CD14-positive monocyte (primary cell): ENCODE measurements around the gene GRIP1. TPM values are rescaled to one million over a fixed set of nuclear protein-coding genes. Genes with fewer than 3 reads are reported as not detected.
"Not testable (repeated sequence)": the region's sequence is repeated elsewhere in the genome, so short reads cannot be mapped to it uniquely, and the experiment has no call there.

Source experiments
- DNase-seq, 3 donors: peaks; one replicate each; pipeline ENCODE4 v3.0.0-alpha.2; 2011 to 2022
- H2AFZ ChIP-seq: 2 replicates; pipeline ENCODE4 v1.6.0; 2012; ENCODE audit warnings: mild to moderate bottlenecking, low read depth, low read length, inconsistent platforms; ENCODE audit not compliant: insufficient read depth, poor library complexity, severe bottlenecking
- H3K27ac ChIP-seq, 2 donors: 1 replicate in 1 of 2; 2 replicates in 1 of 2; pipeline ENCODE4 v1.5.1; 2012 to 2013; ENCODE audit warnings: low read length in 2 of 2, control low read depth in 1 of 2, inconsistent platforms in 1 of 2, low read depth in 1 of 2, mild to moderate bottlenecking in 1 of 2
- H3K27me3 ChIP-seq, 2 donors: one replicate each; pipeline versions ENCODE4 v1.6.0 to v1.6.1; 2011 to 2013; ENCODE audit warnings: low read length in 2 of 2; ENCODE audit not compliant: control insufficient read depth in 2 of 2, insufficient read depth in 2 of 2
- H3K36me3 ChIP-seq, 2 donors: replicated peaks in 1 of 2; 1 replicate in 1 of 2; 2 replicates in 1 of 2; pipeline versions ENCODE4 v1.5.1 to v1.6.1; 2012 to 2013; ENCODE audit warnings: low read length in 2 of 2, control low read depth in 1 of 2, inconsistent platforms in 1 of 2, mild to moderate bottlenecking in 1 of 2; ENCODE audit not compliant: insufficient read depth in 2 of 2, control insufficient read depth in 1 of 2
- H3K4me1 ChIP-seq, 2 donors: 1 replicate in 1 of 2; 2 replicates in 1 of 2; pipeline versions ENCODE4 v1.5.1 to v1.6.1; 2012 to 2013; ENCODE audit warnings: low read length in 2 of 2, control low read depth in 1 of 2, inconsistent platforms in 1 of 2, mild to moderate bottlenecking in 1 of 2, moderate library complexity in 1 of 2; ENCODE audit not compliant: insufficient read depth in 2 of 2, control insufficient read depth in 1 of 2
- H3K4me2 ChIP-seq: replicated peaks from 2 replicates; pipeline ENCODE3; 2012; ENCODE audit warnings: low read length, moderate library complexity, mild to moderate bottlenecking; ENCODE audit not compliant: poor library complexity, severe bottlenecking; ENCODE audit errors: extremely low read depth
- H3K4me3 ChIP-seq, 3 experiments: fragments of 200-600 bp in 1 of 3; sonication (generic) in 1 of 3; replicated peaks in 1 of 3; 1 replicate in 2 of 3; 2 replicates in 1 of 3; pipeline ENCODE4 v1.5.1; 2011 to 2013; ENCODE audit warnings: low read length in 3 of 3, mild to moderate bottlenecking in 3 of 3, control low read depth in 2 of 3, low read depth in 2 of 3, inconsistent platforms in 1 of 3, moderate library complexity in 1 of 3
- H3K79me2 ChIP-seq: 2 replicates; pipeline ENCODE4 v1.6.0; 2012; ENCODE audit warnings: mild to moderate bottlenecking, control low read depth, inconsistent platforms, low read length, moderate library complexity; ENCODE audit not compliant: insufficient read depth
- H3K9ac ChIP-seq: 2 replicates; pipeline ENCODE4 v1.6.0; 2017; ENCODE audit warnings: low read length, mild to moderate bottlenecking; ENCODE audit not compliant: insufficient read depth, poor library complexity, severe bottlenecking
- H3K9me3 ChIP-seq, 2 donors: replicated peaks in 1 of 2; 1 replicate in 1 of 2; 2 replicates in 1 of 2; pipeline versions ENCODE4 v1.5.1 to v1.6.1; 2012 to 2013; ENCODE audit warnings: low read length in 2 of 2, control low read depth in 1 of 2; ENCODE audit not compliant: control insufficient read depth in 1 of 2, insufficient read depth in 1 of 2
- H4K20me1 ChIP-seq: 2 replicates; pipeline ENCODE4 v1.6.0; 2012; ENCODE audit warnings: mild to moderate bottlenecking, low read length, control low read depth, moderate library complexity; ENCODE audit not compliant: insufficient read depth
- H3K27ac Mint-ChIP-seq, 7 donors: one replicate each; pipeline ENCODE4 v1.8.0; 2020; ENCODE audit warnings: mild to moderate bottlenecking in 7 of 7, mixed read lengths in 7 of 7, moderate library complexity in 6 of 7, inconsistent platforms in 2 of 7
- H3K27me3 Mint-ChIP-seq, 3 donors: one replicate each; pipeline ENCODE4 v1.8.0; 2021 to 2022; ENCODE audit warnings: low read depth in 3 of 3, mild to moderate bottlenecking in 3 of 3, mixed read lengths in 3 of 3, moderate library complexity in 3 of 3, inconsistent platforms in 1 of 3
- H3K36me3 Mint-ChIP-seq, 2 donors: one replicate each; pipeline ENCODE4 v1.8.0; 2020; ENCODE audit warnings: mixed read lengths in 2 of 2, inconsistent platforms in 1 of 2, mild to moderate bottlenecking in 1 of 2
- H3K4me1 Mint-ChIP-seq: one replicate; pipeline ENCODE4 v1.8.0; 2020; ENCODE audit warnings: mild to moderate bottlenecking, mixed read lengths
- H3K4me3 Mint-ChIP-seq, 2 donors: one replicate each; pipeline ENCODE4 v1.8.0; 2020; ENCODE audit warnings: mild to moderate bottlenecking in 2 of 2, mixed read lengths in 2 of 2, moderate library complexity in 1 of 2
- H3K9me3 Mint-ChIP-seq, 7 donors: one replicate each; pipeline ENCODE4 v1.8.0; 2020 to 2022; ENCODE audit warnings: mixed read lengths in 7 of 7, mild to moderate bottlenecking in 6 of 7, moderate library complexity in 6 of 7, inconsistent platforms in 2 of 7
- WGBS: methylation state at CpG from one replicate; pipeline ENCODE4 v1.1.5; 2013; ENCODE audit warnings: missing lambda C conversion rate; ENCODE audit not compliant: insufficient coverage; 5-methylcytosine and 5-hydroxymethylcytosine counted together
- intact Hi-C, 2 donors: fragments of 100-400 bp; cut with micrococcal nuclease; formaldehyde crosslinking; loops; one replicate each; pipeline versions ENCODE4 v1.15.0 to v1.15.1; 2023
- polyA plus RNA-seq, 3 donors: library from polyadenylated mRNA; depleted of rRNA in 1 of 3; unstranded in 2 of 3; stranded (reverse) in 1 of 3; fragments of 300-500 nt in 2 of 3; fragments of >200 nt in 1 of 3; fragmentation: Illumina TruSeq in 2 of 3; gene quantifications; 1 replicate in 2 of 3; 2 replicates in 1 of 3; pipeline ENCODE4 v1.2.3, GENCODE V29; 2012 to 2021
- TF ChIP-seq, protein P1 (sequence below): fragments of 200-600 bp; IDR thresholded peaks from one replicate; pipeline ENCODE4 v1.8.0; 2022; ENCODE audit warnings: antibody characterized with exemption, mild to moderate bottlenecking

The GRIP1 gene
- polyA plus RNA-seq, 3 donors: 0.21 TPM; not detected in 2

DNA sequence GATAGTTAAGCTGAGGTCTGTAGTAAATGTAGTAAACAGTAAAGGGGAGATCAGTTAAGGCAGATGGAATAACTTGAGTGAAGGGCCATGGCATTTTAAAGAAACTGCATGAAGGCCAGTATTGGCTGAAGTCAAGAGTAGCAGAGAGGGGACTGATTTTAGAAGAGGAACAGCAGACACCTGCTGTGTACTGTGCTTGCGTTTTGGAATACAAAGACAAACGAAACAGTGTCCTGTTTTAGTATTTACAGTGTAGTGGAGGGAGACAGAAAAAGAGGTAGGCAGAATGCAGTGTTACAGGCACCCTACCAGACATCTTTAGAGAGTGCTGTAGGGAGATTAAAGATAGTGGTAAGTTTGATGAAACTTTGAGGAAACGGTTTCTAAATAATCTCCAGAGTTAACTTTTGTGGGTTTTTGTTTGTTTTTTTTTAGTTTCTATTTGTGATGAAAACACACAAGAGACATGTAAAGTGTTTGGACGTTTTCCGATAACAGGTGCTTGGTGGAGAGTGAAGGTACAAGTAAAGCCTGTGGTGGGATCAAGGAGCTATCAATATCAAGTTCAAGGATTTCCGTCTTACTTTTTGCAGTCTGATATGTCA lies 374.5 kb downstream of the GRIP1 start:
- Histone ChIP-seq H2AFZ (peak overlapping the region; percentile 38), H3K36me3 (peaks cover 4 to 27% of the 10 kb centered on the region in 2 donors), H3K9me3 (no peaks in the 10 kb centered on the region), H3K27me3 (no peaks in the 10 kb centered on the region), H3K4me1 (peaks cover 20 to 31% of the 10 kb centered on the region in 2 donors), H3K4me2 (peak overlapping the region; percentile 81), H3K9ac (peak overlapping the region; percentile 10), H3K4me3 (peak overlapping the region in 2 of 3 experiments; percentile 92 to 97), H3K79me2 (peaks cover 58% of the 10 kb centered on the region), H3K27ac (peak overlapping the region in 1 of 2 donors; percentile 23), H4K20me1 (no peaks in the 10 kb centered on the region)
- no peak for DNase-seq
- Mint-ChIP-seq H3K27ac (peak overlapping the region in 5 of 7 donors; percentile 18 to 73 (median 47)), H3K27me3 (peaks cover 0 to 2% (median 0%) of the 10 kb centered on the region in 3 donors), H3K36me3 (peaks cover 21 to 27% of the 10 kb centered on the region in 2 donors), H3K4me1 (peaks cover 34% of the 10 kb centered on the region), H3K9me3 (peaks cover 0 to 2% (median 0%) of the 10 kb centered on the region in 7 donors), H3K4me3 (peak overlapping the region; percentile 40 to 80)
- TF ChIP-seq, protein P1, sequence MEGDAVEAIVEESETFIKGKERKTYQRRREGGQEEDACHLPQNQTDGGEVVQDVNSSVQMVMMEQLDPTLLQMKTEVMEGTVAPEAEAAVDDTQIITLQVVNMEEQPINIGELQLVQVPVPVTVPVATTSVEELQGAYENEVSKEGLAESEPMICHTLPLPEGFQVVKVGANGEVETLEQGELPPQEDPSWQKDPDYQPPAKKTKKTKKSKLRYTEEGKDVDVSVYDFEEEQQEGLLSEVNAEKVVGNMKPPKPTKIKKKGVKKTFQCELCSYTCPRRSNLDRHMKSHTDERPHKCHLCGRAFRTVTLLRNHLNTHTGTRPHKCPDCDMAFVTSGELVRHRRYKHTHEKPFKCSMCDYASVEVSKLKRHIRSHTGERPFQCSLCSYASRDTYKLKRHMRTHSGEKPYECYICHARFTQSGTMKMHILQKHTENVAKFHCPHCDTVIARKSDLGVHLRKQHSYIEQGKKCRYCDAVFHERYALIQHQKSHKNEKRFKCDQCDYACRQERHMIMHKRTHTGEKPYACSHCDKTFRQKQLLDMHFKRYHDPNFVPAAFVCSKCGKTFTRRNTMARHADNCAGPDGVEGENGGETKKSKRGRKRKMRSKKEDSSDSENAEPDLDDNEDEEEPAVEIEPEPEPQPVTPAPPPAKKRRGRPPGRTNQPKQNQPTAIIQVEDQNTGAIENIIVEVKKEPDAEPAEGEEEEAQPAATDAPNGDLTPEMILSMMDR: no peak
- WGBS: 8% methylated on average over 3 of the region's 6 CpGs
- intact Hi-C loops: loop anchor here in 1 of 2 donors (10.0 kb wide), 1 partner anchor 160 kb away; no protein-coding TSS in a partner anchor

DNA sequence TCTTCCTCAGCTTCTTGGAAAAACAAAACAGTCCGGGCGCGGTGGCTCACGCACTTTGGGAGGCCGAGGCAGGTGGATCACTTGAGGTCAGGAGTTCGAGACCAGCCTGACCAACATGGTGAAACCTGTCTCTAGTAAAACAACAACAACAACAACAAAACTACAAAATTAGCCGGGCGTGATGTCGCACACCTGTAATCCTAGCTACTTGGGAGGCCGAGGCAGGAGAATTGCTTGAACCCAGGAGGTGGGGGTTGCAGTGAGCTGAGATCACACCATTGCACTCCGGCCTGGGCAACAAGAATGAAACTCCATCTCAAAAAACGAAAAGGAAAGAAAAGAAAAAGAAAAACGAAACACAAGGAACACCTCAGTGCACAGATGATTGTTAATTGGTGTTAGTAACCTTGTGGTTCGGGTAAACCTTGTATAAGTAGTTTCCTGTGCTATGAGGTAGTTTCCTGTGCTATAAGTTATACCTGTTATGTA lies 375.5 kb downstream of the GRIP1 start:
- not testable (repeated sequence) for H3K9me3 ChIP-seq, H3K27me3 ChIP-seq, H3K9me3 Mint-ChIP-seq, H3K27me3 Mint-ChIP-seq, DNase-seq, H4K20me1 ChIP-seq
- Histone ChIP-seq H3K4me1 (peaks cover 20 to 31% of the 10 kb centered on the region in 2 donors), H3K36me3 (peaks cover 4 to 20% of the 10 kb centered on the region in 2 donors), H3K9ac (peak overlapping the region; percentile 10), H3K4me2 (peak overlapping the region; percentile 81), H2AFZ (peak overlapping the region; percentile 99), H3K79me2 (peaks cover 49% of the 10 kb centered on the region), H3K4me3 (peak overlapping the region; percentile 77 to 97 (median 92)), H3K27ac (peak overlapping the region in 1 of 2 donors; percentile 89)
- 56% methylated on average over 4 of the region's 14 CpGs for WGBS
- Mint-ChIP-seq H3K4me1 (peaks cover 34% of the 10 kb centered on the region), H3K4me3 (peak overlapping the region; percentile 69 to 96), H3K36me3 (peaks cover 17 to 22% of the 10 kb centered on the region in 2 donors), H3K27ac (peak overlapping the region; percentile 17 to 97 (median 66))
- intact Hi-C loops: loop anchor here in 1 of 2 donors (10.0 kb wide), 1 partner anchor 159 kb away; no protein-coding TSS in a partner anchor
